Measurements from ENCODE around the gene RNF145. TPM values are rescaled to one million over a fixed set of nuclear protein-coding genes. Genes with fewer than 3 reads are reported as not detected.

RNF145 gene
- total and polyA plus RNA-seq, 8 donors: 7.0 to 96.9 (median 45.8) TPM

DNA sequence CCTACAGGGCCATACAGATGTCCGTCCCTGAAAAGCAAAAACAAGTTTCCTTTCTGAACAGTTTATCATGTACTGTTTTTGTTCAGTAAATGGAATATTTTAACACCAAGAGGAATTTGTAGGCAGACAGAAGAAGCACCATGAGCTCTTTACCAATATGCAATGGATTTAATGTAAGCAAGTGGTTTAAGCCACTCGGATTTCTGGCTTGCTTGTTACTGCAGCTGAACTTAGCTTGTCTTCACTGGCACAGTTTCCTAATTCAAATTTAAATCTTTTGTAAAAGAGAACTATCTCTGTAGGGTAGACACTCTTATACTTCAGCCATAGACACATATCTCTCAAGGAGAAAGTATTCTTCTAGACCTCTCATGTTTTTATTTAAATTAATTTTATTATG, 96.9 kb downstream of the RNF145 start:
- TF ChIP-seq POLR2A (IDR thresholded peaks at IDR 0.05): no peak
- TF ChIP-seq, protein P1, sequence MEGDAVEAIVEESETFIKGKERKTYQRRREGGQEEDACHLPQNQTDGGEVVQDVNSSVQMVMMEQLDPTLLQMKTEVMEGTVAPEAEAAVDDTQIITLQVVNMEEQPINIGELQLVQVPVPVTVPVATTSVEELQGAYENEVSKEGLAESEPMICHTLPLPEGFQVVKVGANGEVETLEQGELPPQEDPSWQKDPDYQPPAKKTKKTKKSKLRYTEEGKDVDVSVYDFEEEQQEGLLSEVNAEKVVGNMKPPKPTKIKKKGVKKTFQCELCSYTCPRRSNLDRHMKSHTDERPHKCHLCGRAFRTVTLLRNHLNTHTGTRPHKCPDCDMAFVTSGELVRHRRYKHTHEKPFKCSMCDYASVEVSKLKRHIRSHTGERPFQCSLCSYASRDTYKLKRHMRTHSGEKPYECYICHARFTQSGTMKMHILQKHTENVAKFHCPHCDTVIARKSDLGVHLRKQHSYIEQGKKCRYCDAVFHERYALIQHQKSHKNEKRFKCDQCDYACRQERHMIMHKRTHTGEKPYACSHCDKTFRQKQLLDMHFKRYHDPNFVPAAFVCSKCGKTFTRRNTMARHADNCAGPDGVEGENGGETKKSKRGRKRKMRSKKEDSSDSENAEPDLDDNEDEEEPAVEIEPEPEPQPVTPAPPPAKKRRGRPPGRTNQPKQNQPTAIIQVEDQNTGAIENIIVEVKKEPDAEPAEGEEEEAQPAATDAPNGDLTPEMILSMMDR (IDR thresholded peaks at IDR 0.05): no peak
- no peak for TF ChIP-seq POLR2AphosphoS5 (IDR thresholded peaks at IDR 0.05)
- TF ChIP-seq EP300 (IDR thresholded peaks at IDR 0.05): no peak
- intact Hi-C loops (cut with DNase I; ENCODE audit: low total_unique reads): no loop called here
- Histone ChIP-seq H3K4me3 (no peak overlapping the region), H3K27ac (no peak overlapping the region), H3K9me3 (no peaks in the 10 kb centered on the region), H3K36me3 (no peaks in the 10 kb centered on the region), H3K4me1 (no peaks in the 10 kb centered on the region), H3K27me3 (peaks cover 0 to 52% (median 11%) of the 10 kb centered on the region in 3 donors)
- WGBS, 5 donors: 86 to 92% (median 90%) methylated on average over 2 of the region's 2 CpGs
- no peak for DNase-seq

Small RNA genes within 50 kb of the gene (small RNA-seq; reads per million reads assigned to genes)
- 0 reads per million in 4 donors for gene RF00263

Other genes starting within 250 kb of the RNF145 start
- gene EBF1, start 109.6 kb downstream of the RNF145 start, total RNA-seq: 10 to 100 TPM in 3 of 5 donors, 1 to 10 TPM in 2; 8.4 to 70.6 (median 18.0) TPM
- 1 to 10 TPM; 1.8 to 1.9 (median 1.9) TPM for gene EBF1, start 109.6 kb downstream of the RNF145 start, polyA plus RNA-seq
- gene UBLCP1, start 53.7 kb upstream of the RNF145 start, total RNA-seq: 10 to 100 TPM in 2 of 5 donors, 1 to 10 TPM in 3; 1.2 to 24.4 (median 8.0) TPM
- gene UBLCP1, start 53.7 kb upstream of the RNF145 start, polyA plus RNA-seq: 10 to 100 TPM; 16.5 to 20.0 (median 16.8) TPM
- gene IL12B, start 120.9 kb upstream of the RNF145 start, total RNA-seq: not detected
- gene IL12B, start 120.9 kb upstream of the RNF145 start, polyA plus RNA-seq: under 1 TPM in 1 of 3 donors, not detected in 2; 0.05 TPM